MCF 10A (cell line): Measurements from ENCODE around the gene PPP3CA. TPM values are rescaled to one million over a fixed set of nuclear protein-coding genes. Genes with fewer than 3 reads are reported as not detected.

ENCODE experiments used
- BruUV-seq: library from RNA; stranded (reverse); fragments of 400-500 nt; replicated peaks from 2 replicates; lab custom pipeline; 2021; lab: Mats Ljungman, UMichigan
- CTCF ChIA-PET: fragments of 300-600 bp; sonication (Branson Sonifier 250); formaldehyde crosslinking; extraction: SDS; loops from one replicate; lab custom pipeline; 2021; ENCODE audit warnings: antibody characterized with exemption, inconsistent platforms; lab: Yijun Ruan, JAX
- POLR2A ChIA-PET: fragments of 300-600, 350-650 bp; sonication (Branson Sonifier 250); formaldehyde crosslinking; extraction: SDS; loops from one replicate; lab custom pipeline; 2020; ENCODE audit warnings: antibody characterized with exemption, inconsistent platforms; lab: Yijun Ruan, JAX
- DNase-seq: peaks from one replicate; pipeline ENCODE4 v3.0.0-alpha.2; 2018; ENCODE audit not compliant: unreplicated experiment
- H3K27ac Mint-ChIP-seq: one replicate; pipeline ENCODE4 v1.8.0; 2022; ENCODE audit warnings: mild to moderate bottlenecking, low read depth, mixed read lengths; ENCODE audit not compliant: unreplicated experiment
- H3K27me3 Mint-ChIP-seq: one replicate; pipeline ENCODE4 v1.8.0; 2022; ENCODE audit warnings: mixed read lengths; ENCODE audit not compliant: insufficient read depth, unreplicated experiment
- H3K36me3 Mint-ChIP-seq: one replicate; pipeline ENCODE4 v1.8.0; 2022; ENCODE audit warnings: mild to moderate bottlenecking, moderate library complexity, mixed read lengths; ENCODE audit not compliant: insufficient read depth, unreplicated experiment
- H3K4me1 Mint-ChIP-seq: one replicate; pipeline ENCODE4 v1.8.0; 2022; ENCODE audit warnings: mixed read lengths; ENCODE audit not compliant: insufficient read depth, unreplicated experiment
- H3K4me3 Mint-ChIP-seq: one replicate; pipeline ENCODE4 v1.8.0; 2022; ENCODE audit warnings: mild to moderate bottlenecking, moderate library complexity, mixed read lengths; ENCODE audit not compliant: unreplicated experiment
- H3K9me3 Mint-ChIP-seq: one replicate; pipeline ENCODE4 v1.8.0; 2022; ENCODE audit warnings: mixed read lengths; ENCODE audit not compliant: unreplicated experiment
- CTCF ChIP-seq: fragments of 200-600 bp; IDR thresholded peaks from one replicate; pipeline ENCODE4 v1.8.0; 2022; ENCODE audit warnings: antibody characterized with exemption, mild to moderate bottlenecking; ENCODE audit not compliant: unreplicated experiment
- intact Hi-C: fragments of 100-400 bp; cut with micrococcal nuclease; formaldehyde crosslinking; loops from 2 replicates; pipeline ENCODE4 v1.14.1; 2022
- total RNA-seq: library from RNA; stranded (reverse); gene quantifications from 2 replicates; pipeline ENCODE4 v1.2.3, GENCODE V29; 2022

PPP3CA gene
- total RNA-seq, 1 experiment from 2014 or later = 73.0 TPM

- no peak for TF ChIP-seq CTCF
- Mint-ChIP-seq H3K9me3 (no peaks in the 10 kb centered on the region), H3K27ac (no peak overlapping the region), H3K36me3 (no peaks in the 10 kb centered on the region), H3K27me3 (no peaks in the 10 kb centered on the region), H3K4me3 (no peak overlapping the region), H3K4me1 (peaks cover 30% of the 10 kb centered on the region)
- POLR2A ChIA-PET = interaction anchor here (0.8 kb wide), 1 partner anchor 22 kb away, joined by 4 read pairs; no protein-coding TSS in a partner anchor
- no TSS peak for BruUV-seq
- no peak for DNase-seq
- CTCF ChIA-PET = interaction anchor here (0.6 to 1.0 kb wide), 4 partner anchors 13 to 1934 kb away, joined by 3 to 4 read pairs (median 3); no protein-coding TSS in a partner anchor
- intact Hi-C loops = no loop called here
These were observed 58.8 kb downstream of the PPP3CA start for GRCh38 chr4:101288365-101289145.

GRCh38 chr4:101287324-101287723 is 60.0 kb downstream of the PPP3CA start:
- Mint-ChIP-seq H3K9me3 (no peaks in the 10 kb centered on the region), H3K27me3 (no peaks in the 10 kb centered on the region), H3K4me3 (no peak overlapping the region), H3K36me3 (no peaks in the 10 kb centered on the region), H3K4me1 (peaks cover 30% of the 10 kb centered on the region), H3K27ac (peak overlapping the region; percentile 39)
- intact Hi-C loops = no loop called here
- ChIA-PET CTCF (interaction anchor here (0.6 to 0.9 kb wide), 2 partner anchors 10 to 768 kb away, joined by 3 to 4 read pairs; no protein-coding TSS in a partner anchor), POLR2A (interaction anchor here (1.0 kb wide), 1 partner anchor 61 kb away, joined by 3 read pairs; no protein-coding TSS in a partner anchor)
- DNase-seq = no peak
- BruUV-seq = no TSS peak
- TF ChIP-seq CTCF = no peak

GRCh38 chr4:101286663-101287062 is 60.7 kb downstream of the PPP3CA start:
- ChIA-PET POLR2A (interaction anchor here (1.0 kb wide), 1 partner anchor 62 kb away, joined by 3 read pairs; no protein-coding TSS in a partner anchor), CTCF (no interaction called here)
- Mint-ChIP-seq H3K4me1 (peaks cover 30% of the 10 kb centered on the region), H3K36me3 (no peaks in the 10 kb centered on the region), H3K9me3 (no peaks in the 10 kb centered on the region), H3K27ac (no peak overlapping the region), H3K4me3 (no peak overlapping the region), H3K27me3 (no peaks in the 10 kb centered on the region)
- intact Hi-C loops = no loop called here
- no TSS peak for BruUV-seq
- DNase-seq = no peak
- TF ChIP-seq CTCF = no peak

GRCh38 chr4:101285985-101286384 is 61.3 kb downstream of the PPP3CA start:
- H3K4me3 Mint-ChIP-seq = no peak overlapping the region
- no peak for DNase-seq
- peaks cover 23% of the 10 kb centered on the region for H3K4me1 Mint-ChIP-seq
- intact Hi-C loops = no loop called here
- ChIA-PET POLR2A (interaction anchor here (0.6 kb wide), 1 partner anchor 1299 kb away, joined by 3 read pairs; no protein-coding TSS in a partner anchor), CTCF (no interaction called here)
- BruUV-seq = no TSS peak
- H3K9me3 Mint-ChIP-seq = no peaks in the 10 kb centered on the region
- no peaks in the 10 kb centered on the region for H3K27me3 Mint-ChIP-seq
- H3K27ac Mint-ChIP-seq = no peak overlapping the region
- H3K36me3 Mint-ChIP-seq = no peaks in the 10 kb centered on the region
- TF ChIP-seq CTCF = no peak
